Stimulated activated CD4-positive, alpha-beta T cell treated with anti-CD3 and anti-CD28 coated beads, Interleukin-15, amount 100 ng/mL, for 1 hour (primary cell): ENCODE results near the gene CELF5.
"Not testable (repeated sequence)": the region's sequence is repeated elsewhere in the genome, so short reads cannot be mapped to it uniquely, and the experiment has no call there.

Source experiments
- DNase-seq, 2 donors: peaks; one replicate each; pipeline ENCODE4 v3.0.0-alpha.2; 2020; ENCODE audit warnings: low read depth in 1 of 2, low spot score in 1 of 2

CELF5 gene

DNA sequence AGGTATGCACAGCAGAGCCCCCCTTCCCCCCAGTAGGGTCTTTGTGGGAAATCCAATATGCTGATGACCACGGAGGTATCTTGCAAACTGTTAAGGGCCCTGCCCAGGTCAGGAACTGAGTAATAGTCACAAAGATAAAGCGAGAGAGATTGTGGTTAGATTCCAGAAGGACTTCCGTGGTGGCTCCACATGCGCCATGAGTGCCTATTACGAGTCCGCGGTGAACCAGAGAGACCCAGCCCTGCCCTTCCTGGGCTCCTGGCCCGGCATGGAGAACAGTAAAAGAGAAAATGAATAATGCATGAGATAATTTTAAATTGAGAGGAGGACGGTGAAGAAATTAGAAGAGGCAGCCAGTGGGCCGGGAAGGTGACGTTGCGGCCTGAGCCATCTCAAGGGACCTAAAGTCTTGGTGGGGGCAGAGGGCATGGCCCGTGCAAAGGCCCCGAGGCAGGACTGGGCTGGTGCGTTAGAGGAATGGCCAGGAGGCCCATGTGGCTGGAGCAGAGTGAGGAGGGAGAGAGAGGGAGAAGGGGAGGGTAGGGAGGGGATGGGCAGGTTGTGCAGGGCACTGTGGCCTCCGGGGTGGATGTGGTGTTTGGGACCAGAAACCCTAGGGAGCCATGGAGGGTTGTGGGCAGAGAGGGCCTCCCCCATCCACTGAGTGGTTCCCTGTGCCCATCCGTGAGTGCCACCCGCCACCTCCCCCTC lies 95.3 kb downstream of the CELF5 start:
- no peak for DNase-seq

DNA sequence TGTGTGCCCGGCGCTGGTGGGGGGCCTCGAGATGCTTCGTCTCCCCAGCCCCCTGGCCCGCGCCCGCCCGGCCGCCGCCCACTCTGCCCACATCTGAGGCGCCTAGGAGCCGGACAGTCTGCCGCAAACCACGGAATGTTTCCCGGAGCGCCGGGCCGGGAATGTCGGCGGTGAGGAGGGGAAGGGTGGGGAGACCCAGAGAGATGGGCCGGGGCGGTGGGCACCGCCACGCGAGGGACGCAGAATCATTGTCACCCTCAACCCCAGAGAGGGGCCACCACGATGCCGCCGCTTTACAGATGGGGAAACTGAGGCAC lies 95.9 kb downstream of the CELF5 start:
- DNase-seq = no peak

DNA sequence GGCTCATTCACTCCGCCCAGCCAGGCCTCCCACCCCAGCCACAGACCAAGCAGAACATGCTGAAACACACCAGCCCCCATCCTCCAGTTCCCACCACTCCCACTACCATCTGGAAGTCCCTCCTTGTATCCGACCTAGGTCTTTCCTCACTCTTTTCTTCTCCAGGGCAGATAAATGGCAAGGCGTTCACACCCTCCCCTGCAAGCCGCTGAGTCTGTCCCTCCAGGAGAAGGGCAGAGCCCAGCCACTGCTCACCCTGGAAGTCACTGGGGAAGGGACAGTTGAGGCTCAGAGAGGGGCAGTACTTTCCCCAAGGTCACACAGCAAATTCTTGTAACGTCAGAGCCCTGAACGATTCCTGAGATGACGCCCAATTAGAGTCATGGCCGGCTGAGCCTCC lies 96.4 kb downstream of the CELF5 start:
- DNase-seq = no peak

DNA sequence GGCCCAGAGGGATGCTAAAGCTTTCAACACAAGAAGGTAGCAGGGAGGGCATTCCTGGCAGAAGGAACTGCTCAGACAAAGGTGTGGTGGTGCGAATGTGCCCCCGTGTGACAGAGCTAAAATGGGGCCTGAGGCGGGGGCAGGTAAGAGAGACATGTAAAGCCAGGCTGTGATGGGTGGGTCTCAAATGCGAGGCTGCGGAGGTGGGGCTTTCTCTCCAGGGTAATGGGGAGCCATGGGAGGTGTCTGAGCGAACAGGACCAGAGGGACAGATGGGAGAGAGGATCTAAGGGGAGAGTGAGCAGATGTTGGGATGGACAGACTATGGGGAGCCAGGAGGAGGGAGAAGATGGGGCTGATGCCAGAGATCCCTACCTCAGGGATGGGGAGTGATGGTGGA lies 97.2 kb downstream of the CELF5 start:
- no peak for DNase-seq

DNA sequence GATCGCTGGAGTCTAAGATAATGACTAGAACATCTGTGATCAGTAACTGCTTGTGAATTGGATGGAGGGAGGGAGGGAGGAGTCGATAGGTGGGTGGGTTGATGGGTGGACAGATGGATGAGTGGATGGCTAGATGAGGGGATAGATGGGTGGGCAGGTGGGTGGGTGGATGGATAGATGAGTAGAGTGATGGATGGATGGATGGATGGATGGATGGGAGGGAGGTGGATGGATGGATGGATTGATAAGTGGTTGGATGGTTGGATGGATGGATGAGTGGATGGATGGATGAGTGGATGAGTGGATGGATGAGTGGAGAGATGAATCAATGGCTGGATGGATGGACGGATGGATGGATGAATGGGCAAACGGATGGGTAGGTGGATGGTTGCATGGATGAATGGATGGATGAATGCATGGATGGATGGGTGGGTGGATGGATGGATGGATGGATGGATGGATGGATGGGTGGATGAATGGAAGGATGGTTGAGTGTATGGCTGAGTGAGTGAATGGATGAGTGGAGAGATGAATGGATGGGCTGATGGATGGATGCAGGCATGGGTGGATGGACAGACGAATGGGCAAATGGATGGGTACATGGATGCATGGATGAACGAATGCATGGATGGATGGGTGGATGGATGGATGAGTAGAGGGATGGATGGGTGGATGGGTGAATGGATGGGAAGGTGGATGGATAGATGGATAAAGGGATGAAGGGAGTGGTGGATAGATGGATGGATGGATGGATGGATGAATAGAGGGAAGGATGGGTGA lies 97.9 kb downstream of the CELF5 start:
- no peak for DNase-seq

DNA sequence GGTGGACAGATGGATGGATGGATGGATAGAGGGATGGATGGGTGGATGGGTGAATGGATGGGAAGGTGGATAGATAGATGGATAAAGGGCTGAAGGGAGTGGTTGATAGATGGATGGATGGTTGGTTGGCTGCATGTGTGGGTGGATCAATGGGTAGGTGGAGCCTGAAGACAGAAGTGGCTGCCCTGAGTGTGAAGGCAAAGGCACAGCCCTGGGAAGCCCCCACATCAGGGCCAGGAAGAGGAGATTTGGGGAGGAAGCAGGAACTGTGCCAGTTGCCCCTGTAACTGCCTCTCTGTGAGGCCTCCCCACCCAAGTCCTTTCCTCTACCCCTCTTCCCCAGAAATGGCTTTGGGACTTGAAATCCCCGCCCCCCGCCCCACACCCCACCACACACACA lies 98.6 kb downstream of the CELF5 start:
- DNase-seq = no peak

DNA sequence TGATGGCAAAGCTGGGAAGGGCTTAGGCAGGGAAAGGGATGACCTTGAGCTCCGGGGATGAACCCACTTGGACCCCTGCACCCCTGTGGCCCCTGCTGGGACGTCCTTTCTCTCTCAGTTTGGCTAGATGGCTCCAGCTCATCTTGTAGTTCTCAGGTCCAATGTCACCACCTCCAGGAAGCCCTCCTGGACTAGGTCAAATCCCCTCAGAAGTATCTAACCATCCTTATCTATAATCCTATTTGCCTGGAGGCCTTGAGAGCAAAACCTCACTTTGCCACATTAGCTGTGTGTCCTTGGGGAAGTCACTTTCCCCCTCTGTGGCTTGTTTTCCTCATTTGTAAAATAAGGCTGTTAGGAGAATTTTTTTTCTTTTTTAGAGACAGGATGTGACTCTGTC lies 99.2 kb downstream of the CELF5 start:
- DNase-seq = no peak

DNA sequence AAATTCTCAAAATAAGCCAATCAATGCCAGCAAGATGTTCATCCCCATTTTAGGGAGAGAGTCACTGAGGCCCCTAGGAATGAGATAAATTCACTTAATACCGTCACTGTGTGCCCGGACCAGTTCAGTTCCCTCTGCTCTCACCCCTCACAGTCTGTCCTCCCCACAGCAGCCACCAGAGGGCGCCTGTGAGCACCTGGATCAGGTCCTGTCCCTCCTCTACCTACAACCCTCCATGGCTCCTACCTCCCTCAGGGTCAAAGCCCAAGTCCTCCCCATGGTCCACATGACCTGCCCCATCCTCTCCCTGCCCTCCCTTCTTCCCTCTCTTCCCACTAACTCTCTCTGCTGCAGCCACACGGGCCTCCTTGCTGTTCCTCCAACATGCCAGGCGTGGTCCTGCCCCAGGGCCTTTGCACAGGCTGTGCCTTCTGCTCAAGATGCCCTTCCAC lies 100.0 kb downstream of the CELF5 start:
- peak; percentile 51 to 73 for DNase-seq

DNA sequence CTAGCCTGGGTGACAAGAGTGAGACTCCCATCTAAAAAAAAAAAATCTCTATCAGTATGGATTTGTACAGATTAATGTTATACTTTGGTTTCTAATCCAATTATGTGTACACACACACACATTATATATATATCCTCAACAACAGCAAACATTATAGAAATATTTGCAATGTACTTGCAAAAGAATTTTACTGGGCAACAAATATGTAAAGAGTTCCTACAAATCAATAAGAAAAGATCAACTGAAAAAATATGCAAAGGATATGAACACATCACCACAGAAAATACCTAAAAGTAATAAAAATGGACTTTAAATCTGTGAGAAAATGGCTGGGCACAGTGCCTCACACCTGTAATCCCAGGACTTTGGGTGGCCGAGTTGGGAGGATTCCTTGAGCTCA lies 101.0 kb downstream of the CELF5 start:
- no peak for DNase-seq

DNA sequence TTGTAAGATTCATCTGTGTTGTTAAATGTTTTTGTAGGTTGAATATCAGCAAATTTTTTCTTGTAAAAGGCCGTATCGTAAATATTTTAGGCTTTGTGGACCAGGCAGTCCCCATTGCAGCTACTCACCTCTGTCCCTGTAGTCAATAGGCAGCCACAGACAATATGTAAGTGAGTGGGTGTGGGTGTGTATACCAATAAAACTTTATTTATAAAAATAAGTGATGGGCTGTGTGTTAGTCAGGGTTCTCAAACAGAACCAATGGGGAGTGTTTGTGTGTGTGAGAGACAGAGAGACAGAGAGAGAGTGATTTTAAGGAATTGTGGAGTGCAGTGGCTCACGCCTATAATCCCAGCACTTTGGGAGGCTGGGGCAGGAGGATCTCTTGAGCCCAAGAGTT lies 104.3 kb downstream of the CELF5 start:
- no peak for DNase-seq

DNA sequence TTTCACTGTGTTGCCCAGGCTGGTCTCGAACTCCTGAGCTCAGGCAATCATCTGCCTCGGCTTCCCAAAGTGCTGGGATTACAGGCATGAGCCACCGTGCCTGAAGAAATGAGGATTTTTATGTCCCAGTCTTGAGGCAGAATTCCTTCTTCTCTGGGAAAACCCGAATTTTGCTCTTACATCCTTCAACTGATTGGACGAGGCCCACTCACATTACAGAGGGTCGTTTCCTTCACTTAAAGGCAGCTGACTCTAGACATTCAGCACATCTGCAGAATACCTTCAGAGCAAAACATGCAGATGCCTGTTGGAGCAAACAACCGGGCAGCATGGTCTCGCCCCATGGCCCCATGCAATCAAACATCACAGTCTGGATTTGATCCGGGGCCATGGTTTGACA lies 105.6 kb downstream of the CELF5 start:
- DNase-seq = no peak

DNA sequence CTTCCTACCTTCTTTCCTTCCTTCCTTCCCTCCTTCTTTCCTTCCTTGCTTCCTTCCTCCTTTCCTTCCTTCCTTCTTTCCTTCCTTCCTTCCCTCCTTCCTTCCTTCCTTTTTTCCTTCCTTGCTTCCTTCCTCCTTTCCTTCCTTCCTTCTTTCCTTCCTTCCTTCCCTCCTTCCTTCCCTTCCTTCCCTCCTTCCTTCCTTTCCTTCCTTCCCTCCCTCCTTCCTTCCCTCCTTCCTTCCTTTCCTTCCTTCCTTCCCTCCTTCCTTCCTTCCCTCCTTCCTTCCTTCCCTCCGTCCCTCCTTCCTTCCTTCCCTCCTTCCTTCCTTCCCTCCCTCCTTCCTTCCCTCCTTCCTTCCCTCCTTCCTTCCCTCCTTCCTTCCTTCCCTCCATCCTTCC lies 107.8 kb downstream of the CELF5 start:
- not testable (repeated sequence) for DNase-seq

DNA sequence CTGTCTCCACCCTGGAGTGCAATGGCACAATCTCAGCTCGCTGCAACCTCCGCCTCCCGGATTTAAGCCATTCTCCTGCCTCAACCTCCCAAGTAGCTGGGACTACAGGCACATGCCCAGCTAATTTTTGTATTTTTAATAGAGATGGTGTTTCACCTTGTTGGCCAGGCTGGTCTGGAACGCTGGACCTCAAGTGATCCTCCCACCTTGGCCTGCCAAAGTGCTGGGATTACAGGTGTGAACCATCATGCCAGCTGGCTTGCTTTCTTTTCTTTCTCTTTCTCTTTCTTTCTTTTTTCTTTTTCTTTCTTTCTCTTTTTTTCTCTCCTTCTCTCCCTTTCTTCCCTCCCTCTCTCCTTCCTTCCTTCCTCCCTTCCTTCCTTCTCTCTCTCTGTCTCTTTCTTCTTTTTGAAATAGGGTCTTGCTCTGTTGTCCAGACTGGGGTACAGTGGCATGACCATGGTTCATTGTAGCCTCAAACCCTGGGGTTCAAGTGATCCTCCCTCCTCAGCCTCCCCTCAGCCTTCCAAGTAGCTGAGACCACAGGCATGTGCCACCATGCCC lies 108.6 kb downstream of the CELF5 start:
- DNase-seq = no peak

DNA sequence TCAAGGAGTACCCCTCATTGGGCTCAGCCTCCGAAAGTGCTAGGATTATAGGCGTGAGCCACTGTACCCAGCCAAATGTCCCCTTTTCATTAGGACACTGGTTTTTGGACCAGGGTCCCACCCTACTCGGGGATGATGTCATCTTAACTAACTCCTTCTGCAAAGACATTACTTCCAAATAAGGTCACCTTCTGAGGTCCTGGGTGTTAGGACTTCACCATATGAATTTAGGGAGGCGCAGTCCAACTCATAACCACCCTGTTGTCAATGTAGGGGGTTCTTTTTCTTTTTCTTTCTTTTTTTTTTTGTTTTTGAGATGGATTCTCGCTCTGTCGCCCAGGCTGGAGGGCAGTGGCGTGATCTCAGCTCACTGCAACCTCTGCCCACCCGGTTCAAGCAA lies 109.2 kb downstream of the CELF5 start:
- no peak for DNase-seq

DNA sequence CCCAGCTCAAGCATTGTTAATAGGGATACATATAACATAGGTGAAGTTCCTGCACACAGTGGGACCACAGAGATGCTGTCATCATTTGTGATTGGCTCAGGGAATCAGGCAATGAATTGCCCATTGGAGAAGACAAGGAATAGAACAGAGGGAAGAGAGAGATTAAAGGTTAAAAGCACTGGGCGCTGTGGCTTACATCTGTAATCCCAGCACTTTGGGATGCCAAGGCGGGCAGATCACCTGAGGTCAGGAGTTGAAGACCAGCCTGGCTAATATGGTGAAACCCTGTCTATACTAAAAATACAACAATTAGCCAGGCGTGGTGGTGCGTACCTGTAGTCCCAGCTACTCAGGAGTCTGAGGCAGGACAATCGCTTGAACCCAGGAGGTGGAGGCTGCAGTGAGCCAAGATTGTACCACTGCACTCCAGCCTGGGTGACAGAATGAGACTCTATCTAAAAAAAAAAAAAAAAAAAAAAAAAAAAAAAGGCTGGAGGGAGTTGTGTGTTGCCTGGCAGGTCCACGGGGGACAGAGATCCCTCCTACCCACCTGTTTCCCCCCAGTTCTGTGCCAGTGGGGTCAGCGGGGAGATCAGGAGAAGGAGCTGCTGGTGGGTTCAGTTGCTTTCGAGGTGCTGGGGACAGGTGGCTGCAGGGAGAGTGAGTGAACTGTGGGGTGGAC lies 110.4 kb downstream of the CELF5 start:
- not testable (repeated sequence) for DNase-seq

DNA sequence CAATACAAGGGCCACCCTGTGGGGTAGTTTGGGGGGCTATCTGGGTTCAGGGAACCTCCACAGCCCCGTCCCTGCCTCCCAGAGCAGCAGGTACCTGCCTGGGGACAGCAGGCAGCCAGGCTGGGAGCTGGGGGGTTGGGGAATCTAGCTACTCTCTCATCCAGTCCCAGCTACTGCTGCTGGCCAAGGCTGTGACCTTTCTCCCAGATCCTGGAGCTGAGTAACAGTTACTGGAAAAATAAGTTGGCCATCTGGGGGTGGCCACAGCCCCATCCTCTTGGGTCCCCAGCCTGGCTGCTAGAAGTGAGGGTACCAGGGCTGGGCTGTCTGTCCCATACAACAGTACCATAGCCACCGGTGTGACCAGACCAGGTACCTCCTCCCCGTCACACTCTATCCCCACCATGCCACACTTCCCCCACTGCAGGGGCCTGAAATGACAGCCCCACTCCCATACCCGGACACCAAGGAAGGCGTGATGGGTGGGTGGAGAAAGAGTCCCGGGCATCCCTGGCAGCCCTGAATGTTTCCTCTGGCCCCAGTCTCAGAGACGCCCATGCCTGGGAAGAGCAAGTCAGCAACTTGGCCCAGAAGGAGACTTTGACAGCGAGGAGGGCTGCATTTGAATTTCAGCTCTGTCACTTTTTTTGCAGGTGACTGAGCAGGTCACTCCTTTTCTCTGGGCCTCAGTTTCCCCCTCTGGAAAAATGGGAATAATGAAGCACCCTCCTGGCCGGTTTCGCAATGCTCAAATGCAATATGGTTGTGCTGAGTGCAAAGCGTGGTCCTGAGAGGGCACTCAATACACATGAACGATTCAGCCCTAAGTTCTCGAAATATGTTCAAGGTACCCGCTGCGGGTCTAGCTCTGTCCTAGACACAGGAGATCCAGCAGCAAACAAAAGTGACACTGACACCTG lies 111.2 kb downstream of the CELF5 start:
- DNase-seq = no peak

DNA sequence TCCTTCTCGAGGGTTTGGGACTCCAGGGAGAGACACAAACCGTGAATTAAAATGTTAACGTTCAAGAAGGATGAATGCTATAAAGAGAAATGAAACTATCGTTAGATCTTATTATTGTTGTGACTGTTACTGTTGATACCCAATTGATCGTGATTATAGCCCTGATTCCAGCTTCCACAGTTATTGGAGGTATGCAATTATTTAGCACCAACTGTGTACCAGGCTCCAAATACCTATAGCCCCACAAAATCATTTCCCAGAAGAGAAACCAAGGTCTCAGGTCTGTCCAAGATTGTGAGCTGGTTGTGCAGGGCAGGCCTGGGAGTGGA lies 111.9 kb downstream of the CELF5 start:
- DNase-seq = no peak

DNA sequence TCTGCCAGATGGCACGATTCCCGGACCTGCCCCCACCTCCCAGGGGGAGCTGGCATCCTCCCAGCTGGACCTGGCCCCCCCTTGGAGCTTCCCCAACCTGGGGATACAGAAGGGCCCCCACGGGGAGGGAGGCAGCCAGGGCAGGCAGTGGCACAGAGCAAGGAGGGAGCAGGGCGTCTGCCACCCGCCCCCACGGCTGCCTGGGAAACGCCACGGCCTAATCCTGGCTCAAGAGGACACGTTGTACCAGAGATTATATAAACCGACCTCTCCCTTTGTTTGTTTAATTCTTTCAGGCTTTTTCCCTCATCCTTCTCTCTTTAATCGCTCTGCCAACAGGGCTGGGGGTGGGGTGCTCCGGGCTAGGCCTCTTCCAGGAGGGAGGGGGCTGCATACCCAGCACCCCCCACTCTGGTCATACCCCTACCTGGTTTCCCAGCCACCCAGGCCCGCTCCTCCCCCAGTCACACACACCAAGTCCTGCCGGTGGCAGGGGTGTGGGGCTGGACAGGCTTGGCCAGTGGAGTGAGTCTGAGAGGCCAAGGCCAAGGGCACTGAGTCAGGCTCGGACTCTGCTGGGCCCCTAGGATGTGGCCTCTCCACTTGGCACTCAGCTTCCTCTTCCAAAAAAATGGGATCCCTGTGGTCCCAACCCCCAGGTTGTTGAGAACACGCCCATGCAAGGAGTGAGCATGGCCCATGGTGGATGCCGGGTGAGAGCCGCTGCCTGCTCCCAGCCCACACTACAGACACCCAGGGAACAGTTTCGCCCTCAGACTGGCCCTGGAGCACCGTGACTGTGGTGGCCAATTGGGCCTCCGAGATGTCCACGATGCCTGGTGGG lies 112.4 kb downstream of the CELF5 start:
- no peak for DNase-seq

DNA sequence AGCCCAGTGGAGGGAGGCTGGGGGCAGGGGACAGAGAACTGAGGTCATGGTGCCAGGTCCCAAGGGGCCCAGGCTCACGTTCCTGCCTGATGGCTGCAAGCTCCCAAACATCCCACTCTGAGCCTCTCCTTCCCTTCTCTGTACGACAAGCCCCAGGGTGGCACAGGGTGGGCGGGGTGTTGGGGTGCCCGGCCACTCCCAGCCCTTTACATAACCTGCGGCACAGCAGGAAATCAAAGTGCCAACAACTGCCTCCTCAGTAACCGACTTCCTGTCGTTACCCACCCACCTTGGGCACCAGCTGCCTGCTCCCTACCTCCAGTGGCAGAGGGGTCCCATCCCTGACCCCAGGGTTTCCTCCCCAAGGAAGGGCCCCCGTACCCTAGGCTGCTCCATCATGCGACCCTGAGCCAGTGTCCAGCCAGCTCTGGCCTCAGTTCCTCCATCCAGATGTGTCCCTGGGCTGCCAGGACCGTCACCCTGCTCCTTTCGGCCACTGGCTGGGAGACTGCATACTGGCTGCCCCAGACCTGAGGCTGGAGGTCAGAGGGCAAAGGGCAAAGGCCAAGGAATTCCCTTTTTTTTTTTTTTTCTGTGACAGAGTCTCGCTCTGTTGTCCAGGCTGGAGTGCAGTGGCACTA lies 114.2 kb downstream of the CELF5 start:
- DNase-seq = peak in 1 of 2 donors; percentile 40

DNA sequence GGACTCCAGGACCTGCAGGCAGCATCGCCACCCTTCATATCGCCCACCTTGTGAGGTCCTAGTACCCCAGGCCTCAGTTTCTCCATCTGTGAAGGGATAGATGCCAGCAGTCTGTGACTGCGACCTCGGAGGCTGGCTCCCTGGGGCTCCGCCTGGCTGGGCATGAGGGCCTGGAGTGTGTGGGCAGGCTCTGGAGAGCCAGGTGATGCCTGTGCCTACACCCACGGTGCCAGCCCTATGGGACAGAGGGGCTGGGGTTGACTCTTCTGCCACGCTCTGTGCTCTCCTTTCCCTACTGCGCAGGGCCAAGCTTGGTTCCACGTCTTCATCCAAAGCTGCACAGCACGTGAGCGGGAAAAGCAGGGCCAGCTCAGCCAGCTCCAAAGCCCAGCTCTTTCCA lies 115.9 kb downstream of the CELF5 start:
- DNase-seq = no peak
